ENCODE data around the gene POMP. TPM values are rescaled to one million over a fixed set of nuclear protein-coding genes. Genes with fewer than 3 reads are reported as not detected.
"Not testable (repeated sequence)": the region's sequence is repeated elsewhere in the genome, so short reads cannot be mapped to it uniquely, and the experiment has no call there.

Gene POMP
- total RNA-seq, 1 donor from 2014 or later = 131 TPM

DNA sequence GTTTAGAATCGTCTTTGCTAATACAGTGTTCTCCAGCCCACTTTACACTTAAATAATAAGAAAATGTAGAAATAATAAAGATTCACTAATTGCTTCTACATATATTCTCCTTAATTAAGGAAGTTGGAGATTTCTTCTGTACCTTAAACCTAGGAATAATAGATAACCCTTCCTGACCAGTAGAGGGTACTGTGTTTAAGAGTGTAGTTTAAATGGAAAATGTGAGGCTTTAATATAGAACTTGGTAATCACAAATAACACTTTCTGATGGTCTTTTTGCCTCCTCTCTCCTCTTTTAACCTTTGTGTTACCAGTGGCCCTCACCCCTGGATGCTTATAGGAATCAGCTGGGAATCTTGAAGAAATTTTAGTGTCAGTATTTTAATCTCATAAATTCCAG, 20.7 kb downstream of the POMP start:
- H3K4me3 ChIP-seq (ENCODE audit: insufficient read depth, low read depth, low read length) = no peak overlapping the region
- Mint-ChIP-seq H3K4me3 (ENCODE audit: unreplicated experiment) (no peak overlapping the region), H3K9me3 (ENCODE audit: unreplicated experiment) (no peaks in the 10 kb centered on the region), H3K27ac (ENCODE audit: unreplicated experiment) (no peak overlapping the region), H3K4me1 (ENCODE audit: low read depth, unreplicated experiment) (no peaks in the 10 kb centered on the region), H3K36me3 (ENCODE audit: low read depth, unreplicated experiment) (no peaks in the 10 kb centered on the region), H3K27me3 (ENCODE audit: low read depth, unreplicated experiment) (no peaks in the 10 kb centered on the region)
- H3K27ac ChIP-seq (ENCODE audit: low read depth, low read length) = no peak overlapping the region
- H3K4me2 ChIP-seq (ENCODE audit: low read length) = no peak overlapping the region
- peaks cover under 1% of the 10 kb centered on the region for H3K79me2 ChIP-seq (ENCODE audit: insufficient read depth, low read length)
- H2AFZ ChIP-seq (ENCODE audit: low read depth, low read length) = no peak overlapping the region
- TF ChIP-seq, protein P1, sequence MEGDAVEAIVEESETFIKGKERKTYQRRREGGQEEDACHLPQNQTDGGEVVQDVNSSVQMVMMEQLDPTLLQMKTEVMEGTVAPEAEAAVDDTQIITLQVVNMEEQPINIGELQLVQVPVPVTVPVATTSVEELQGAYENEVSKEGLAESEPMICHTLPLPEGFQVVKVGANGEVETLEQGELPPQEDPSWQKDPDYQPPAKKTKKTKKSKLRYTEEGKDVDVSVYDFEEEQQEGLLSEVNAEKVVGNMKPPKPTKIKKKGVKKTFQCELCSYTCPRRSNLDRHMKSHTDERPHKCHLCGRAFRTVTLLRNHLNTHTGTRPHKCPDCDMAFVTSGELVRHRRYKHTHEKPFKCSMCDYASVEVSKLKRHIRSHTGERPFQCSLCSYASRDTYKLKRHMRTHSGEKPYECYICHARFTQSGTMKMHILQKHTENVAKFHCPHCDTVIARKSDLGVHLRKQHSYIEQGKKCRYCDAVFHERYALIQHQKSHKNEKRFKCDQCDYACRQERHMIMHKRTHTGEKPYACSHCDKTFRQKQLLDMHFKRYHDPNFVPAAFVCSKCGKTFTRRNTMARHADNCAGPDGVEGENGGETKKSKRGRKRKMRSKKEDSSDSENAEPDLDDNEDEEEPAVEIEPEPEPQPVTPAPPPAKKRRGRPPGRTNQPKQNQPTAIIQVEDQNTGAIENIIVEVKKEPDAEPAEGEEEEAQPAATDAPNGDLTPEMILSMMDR (IDR thresholded peaks at IDR 0.05; ENCODE audit: insufficient read depth, low read depth, low read length) = peak; percentile 29
- no peak for TF ChIP-seq EZH2 (IDR thresholded peaks at IDR 0.05; ENCODE audit: insufficient read depth, low read length)
- FAIRE-seq = peak; percentile 52
- H3K27me3 ChIP-seq (ENCODE audit: insufficient read depth, low read length) = no peaks in the 10 kb centered on the region
- no peak overlapping the region for H3K9ac ChIP-seq (ENCODE audit: low read length)
- H3K9me3 ChIP-seq (ENCODE audit: insufficient read depth, low read depth, low read length) = no peaks in the 10 kb centered on the region
- no peaks in the 10 kb centered on the region for H3K4me1 ChIP-seq (ENCODE audit: insufficient read depth, low read length)
- peaks cover 27% of the 10 kb centered on the region for H3K36me3 ChIP-seq (ENCODE audit: insufficient read depth, low read length)
- peaks cover 19% of the 10 kb centered on the region for H4K20me1 ChIP-seq (ENCODE audit: insufficient read depth, low read length)
- DNase-seq (ENCODE audit: low read depth) = no peak

DNA sequence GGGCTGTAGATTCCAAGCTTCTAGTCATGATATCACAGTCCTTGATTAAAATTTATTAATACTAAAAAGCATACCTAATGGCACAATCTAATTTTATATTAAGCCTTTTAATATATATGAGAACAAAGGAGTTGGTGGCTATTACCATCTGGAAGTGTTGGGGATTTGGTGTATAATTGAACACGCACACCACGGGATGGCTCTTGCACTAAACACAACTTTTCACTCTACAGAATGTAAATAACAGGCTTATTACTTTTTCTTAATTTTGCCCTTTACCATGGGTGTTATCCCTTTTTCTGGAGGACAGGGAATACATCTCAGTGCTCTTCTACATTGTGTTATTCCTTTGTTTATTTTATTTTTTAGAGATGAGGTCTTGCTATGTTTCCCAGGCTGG, 21.6 kb downstream of the POMP start:
- H3K4me1 Mint-ChIP-seq (ENCODE audit: low read depth, unreplicated experiment) = no peaks in the 10 kb centered on the region
- H3K36me3 Mint-ChIP-seq (ENCODE audit: low read depth, unreplicated experiment) = no peaks in the 10 kb centered on the region
- no peak overlapping the region for H3K27ac ChIP-seq (ENCODE audit: low read depth, low read length)
- H3K4me3 ChIP-seq (ENCODE audit: insufficient read depth, low read depth, low read length) = no peak overlapping the region
- H3K79me2 ChIP-seq (ENCODE audit: insufficient read depth, low read length) = no peaks in the 10 kb centered on the region
- H3K27ac Mint-ChIP-seq (ENCODE audit: unreplicated experiment) = no peak overlapping the region
- TF ChIP-seq, protein P1 (IDR thresholded peaks at IDR 0.05; ENCODE audit: insufficient read depth, low read depth, low read length) = no peak
- no peak for TF ChIP-seq EZH2 (IDR thresholded peaks at IDR 0.05; ENCODE audit: insufficient read depth, low read length)
- no peak for DNase-seq (ENCODE audit: low read depth)
- no peaks in the 10 kb centered on the region for H3K27me3 ChIP-seq (ENCODE audit: insufficient read depth, low read length)
- H3K9me3 Mint-ChIP-seq (ENCODE audit: unreplicated experiment) = peaks cover 3% of the 10 kb centered on the region
- peaks cover 25% of the 10 kb centered on the region for H3K36me3 ChIP-seq (ENCODE audit: insufficient read depth, low read length)
- no peak overlapping the region for H3K4me2 ChIP-seq (ENCODE audit: low read length)
- no peaks in the 10 kb centered on the region for H3K9me3 ChIP-seq (ENCODE audit: insufficient read depth, low read depth, low read length)
- no peak overlapping the region for H3K4me3 Mint-ChIP-seq (ENCODE audit: unreplicated experiment)
- H3K27me3 Mint-ChIP-seq (ENCODE audit: low read depth, unreplicated experiment) = no peaks in the 10 kb centered on the region
- FAIRE-seq = no peak
- H4K20me1 ChIP-seq (ENCODE audit: insufficient read depth, low read length) = peaks cover 14% of the 10 kb centered on the region
- no peak overlapping the region for H2AFZ ChIP-seq (ENCODE audit: low read depth, low read length)
- no peak overlapping the region for H3K9ac ChIP-seq (ENCODE audit: low read length)
- H3K4me1 ChIP-seq (ENCODE audit: insufficient read depth, low read length) = no peaks in the 10 kb centered on the region

DNA sequence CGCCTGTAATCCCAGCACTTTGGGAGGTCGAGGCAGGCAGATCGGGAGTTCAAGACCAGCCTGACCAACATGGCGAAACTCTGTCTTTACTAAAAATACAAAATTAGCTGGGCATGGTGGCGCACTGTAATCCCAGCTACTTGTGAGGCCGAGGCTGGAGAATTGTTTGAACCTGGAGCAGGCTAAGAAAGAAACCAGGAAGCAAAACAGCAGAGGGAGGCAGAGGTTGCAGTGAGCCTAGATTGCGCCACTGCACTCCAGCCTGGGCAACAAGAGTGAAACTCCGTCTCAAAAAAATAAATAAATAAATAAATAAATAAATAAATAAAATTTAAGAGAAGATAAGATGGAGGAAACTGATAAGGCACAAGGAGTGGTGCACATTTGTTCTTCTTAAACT, 24.2 kb downstream of the POMP start:
- peaks cover 14% of the 10 kb centered on the region for H3K9me3 Mint-ChIP-seq (ENCODE audit: unreplicated experiment)
- not testable (repeated sequence) for H3K4me1 ChIP-seq (ENCODE audit: insufficient read depth, low read length); H3K36me3 ChIP-seq (ENCODE audit: insufficient read depth, low read length); H3K4me3 Mint-ChIP-seq (ENCODE audit: unreplicated experiment); H4K20me1 ChIP-seq (ENCODE audit: insufficient read depth, low read length); DNase-seq (ENCODE audit: low read depth); H3K79me2 ChIP-seq (ENCODE audit: insufficient read depth, low read length); H3K27ac Mint-ChIP-seq (ENCODE audit: unreplicated experiment); H2AFZ ChIP-seq (ENCODE audit: low read depth, low read length); H3K27me3 ChIP-seq (ENCODE audit: insufficient read depth, low read length); H3K4me3 ChIP-seq (ENCODE audit: insufficient read depth, low read depth, low read length); H3K27me3 Mint-ChIP-seq (ENCODE audit: low read depth, unreplicated experiment); H3K4me2 ChIP-seq (ENCODE audit: low read length); H3K9me3 ChIP-seq (ENCODE audit: insufficient read depth, low read depth, low read length); H3K4me1 Mint-ChIP-seq (ENCODE audit: low read depth, unreplicated experiment); H3K9ac ChIP-seq (ENCODE audit: low read length); H3K27ac ChIP-seq (ENCODE audit: low read depth, low read length); H3K36me3 Mint-ChIP-seq (ENCODE audit: low read depth, unreplicated experiment); FAIRE-seq
